Esophagus muscularis mucosa (tissue), 4 donors: ENCODE data around the gene KDF1. TPM values are rescaled to one million over a fixed set of nuclear protein-coding genes. Genes with fewer than 3 reads are reported as not detected.

Experiments used
- DNase-seq: peaks from one replicate; pipeline ENCODE4 v3.0.0-alpha.2; 2017; ENCODE audit errors: extremely low spot score
- H3K27ac ChIP-seq, 4 donors: fragments of 200-600 bp; sonication (generic); replicated peaks in 1 of 4; 1 replicate in 3 of 4; 2 replicates in 1 of 4; pipeline ENCODE4 v1.5.1; 2016 to 2019; ENCODE audit warnings: mild to moderate bottlenecking in 1 of 4
- H3K27me3 ChIP-seq, 4 donors: fragments of 200-600 bp; sonication (generic); one replicate each; pipeline versions ENCODE4 v1.5.1 to v1.6.0; 2016 to 2019
- H3K36me3 ChIP-seq, 4 donors: fragments of 200-600 bp; sonication (generic); one replicate each; pipeline ENCODE4 v1.5.1; 2016 to 2019
- H3K4me1 ChIP-seq, 4 donors: fragments of 200-600 bp; sonication (generic); one replicate each; pipeline ENCODE4 v1.5.1; 2016 to 2019
- H3K4me3 ChIP-seq, 4 donors: fragments of 200-600 bp; sonication (generic); 1 replicate in 2 of 4; 2 replicates in 2 of 4; pipeline ENCODE4 v1.5.1; 2016 to 2019; ENCODE audit warnings: mild to moderate bottlenecking in 4 of 4, moderate library complexity in 1 of 4
- H3K9me3 ChIP-seq, 4 donors: fragments of 200-600 bp; sonication (generic); 1 replicate in 3 of 4; 2 replicates in 1 of 4; pipeline ENCODE4 v1.5.1; 2016 to 2019
- CTCF ChIP-seq, 3 experiments: fragments of 200-600 bp in 2 of 3; fragments of 450-650 bp in 1 of 3; sonication (generic) in 2 of 3; IDR thresholded peaks; one replicate each; pipeline ENCODE4 v1.5.1; 2017 to 2019; ENCODE audit warnings: antibody characterized with exemption in 3 of 3, mild to moderate bottlenecking in 2 of 3, moderate library complexity in 1 of 3
- EP300 ChIP-seq: sonication (generic); formaldehyde crosslinking; IDR thresholded peaks from one replicate; pipeline ENCODE4 v1.6.1; 2017; ENCODE audit warnings: antibody characterized with exemption
- POLR2A ChIP-seq: fragments of 450-650 bp; IDR thresholded peaks from one replicate; pipeline ENCODE4 v1.6.1; 2017; ENCODE audit warnings: antibody characterized with exemption, moderate library complexity, mild to moderate bottlenecking, low read depth
- POLR2AphosphoS5 ChIP-seq, 2 donors: sonication (generic); formaldehyde crosslinking; IDR thresholded peaks; one replicate each; pipeline ENCODE4 v1.6.1; 2017; ENCODE audit warnings: antibody characterized with exemption in 2 of 2
- WGBS: methylation state at CpG from one replicate; pipeline ENCODE4 v1.1.5; 2018; 5-methylcytosine and 5-hydroxymethylcytosine counted together
- intact Hi-C: fragments of 100-400 bp; cut with DNase I; formaldehyde crosslinking; loops from one replicate; pipeline ENCODE4 v1.15.1; 2023
- total RNA-seq, 4 donors: library from RNA; depleted of rRNA; stranded (reverse); fragments of >200 nt; gene quantifications; one replicate each; pipeline versions ENCODE4 v1.1.0 to v1.2.1, GENCODE V29; 2016

KDF1 gene
- total RNA-seq, 4 donors from 2014 or later, result 0.33 to 0.42 TPM; not detected in 2

GRCh38 chr1:27005648-27006496 is 45.6 kb upstream of the KDF1 start:
- H3K4me1 ChIP-seq, result peaks cover 72 to 100% (median 98%) of the 10 kb centered on the region in 4 donors
- H3K27ac ChIP-seq, result peak overlapping the region; percentile 93 to 97 (median 95)
- TF ChIP-seq POLR2AphosphoS5 (IDR thresholded peaks at IDR 0.05) (peak in 1 of 2 donors; percentile 38), EP300 (no peak)
- WGBS, result 84% methylated on average over 11 of the region's 48 CpGs
- DNase-seq, result no peak
- H3K9me3 ChIP-seq, result no peaks in the 10 kb centered on the region
- H3K27me3 ChIP-seq, result no peaks in the 10 kb centered on the region
- H3K36me3 ChIP-seq, result peaks cover 10 to 28% (median 24%) of the 10 kb centered on the region in 4 donors
- intact Hi-C loops, result no loop called here
- peak overlapping the region in 1 of 4 donors; percentile 6 for H3K4me3 ChIP-seq

- Histone ChIP-seq H3K36me3 (peaks cover 10 to 28% (median 24%) of the 10 kb centered on the region in 4 donors), H3K4me3 (peak overlapping the region in 2 of 4 donors; percentile 3 to 18), H3K4me1 (peaks cover 73 to 100% (median 100%) of the 10 kb centered on the region in 4 donors), H3K27me3 (no peaks in the 10 kb centered on the region), H3K9me3 (no peaks in the 10 kb centered on the region), H3K27ac (peak overlapping the region; percentile 93 to 97 (median 95))
- WGBS, result 80% methylated on average over 2 of the region's 3 CpGs
- no peak for DNase-seq
- no peak for TF ChIP-seq POLR2A
- TF ChIP-seq CTCF (IDR thresholded peaks at IDR 0.05), result no peak
- no peak for TF ChIP-seq POLR2AphosphoS5 (IDR thresholded peaks at IDR 0.05)
- no peak for TF ChIP-seq EP300
- intact Hi-C loops, result no loop called here
Observed at GRCh38 chr1:27005166-27005530, 44.9 kb upstream of the KDF1 start.

- Histone ChIP-seq H3K4me3 (peak overlapping the region in 2 of 4 donors; percentile 3 to 18), H3K9me3 (no peaks in the 10 kb centered on the region), H3K36me3 (peaks cover 10 to 28% (median 24%) of the 10 kb centered on the region in 4 donors), H3K4me1 (peaks cover 75 to 100% (median 100%) of the 10 kb centered on the region in 4 donors), H3K27ac (peak overlapping the region; percentile 93 to 97 (median 95)), H3K27me3 (no peaks in the 10 kb centered on the region)
- intact Hi-C loops, result no loop called here
- WGBS, result 34% methylated on average over 8 of the region's 10 CpGs
- TF ChIP-seq POLR2AphosphoS5 (IDR thresholded peaks at IDR 0.05) (peak in 1 of 2 donors; percentile 42), CTCF (IDR thresholded peaks at IDR 0.05) (no peak), EP300 (no peak), POLR2A (no peak)
- DNase-seq, result no peak
Observed at GRCh38 chr1:27004471-27005165, 44.4 kb upstream of the KDF1 start.

GRCh38 chr1:27003745-27004470 is 43.6 kb upstream of the KDF1 start:
- H3K4me1 ChIP-seq, result peaks cover 74 to 100% (median 100%) of the 10 kb centered on the region in 4 donors
- H3K27ac ChIP-seq, result peak overlapping the region; percentile 93 to 97 (median 95)
- H3K4me3 ChIP-seq, result no peak overlapping the region
- DNase-seq, result no peak
- TF ChIP-seq POLR2AphosphoS5 (IDR thresholded peaks at IDR 0.05) (no peak), EP300 (no peak), POLR2A (no peak)
- whole genome bisulfite sequencing, result 68% methylated on average over 6 of the region's 7 CpGs
- H3K9me3 ChIP-seq, result no peaks in the 10 kb centered on the region
- intact Hi-C loops, result no loop called here
- H3K27me3 ChIP-seq, result no peaks in the 10 kb centered on the region
- H3K36me3 ChIP-seq, result peaks cover 10 to 28% (median 24%) of the 10 kb centered on the region in 4 donors

- Histone ChIP-seq H3K4me3 (no peak overlapping the region), H3K27me3 (no peaks in the 10 kb centered on the region), H3K9me3 (no peaks in the 10 kb centered on the region), H3K27ac (peak overlapping the region; percentile 93 to 97 (median 95)), H3K36me3 (peaks cover 10 to 28% (median 24%) of the 10 kb centered on the region in 4 donors), H3K4me1 (peaks cover 78 to 100% (median 100%) of the 10 kb centered on the region in 4 donors)
- intact Hi-C loops, result no loop called here
- no peak for DNase-seq
- TF ChIP-seq POLR2AphosphoS5 (IDR thresholded peaks at IDR 0.05) (peak in 1 of 2 donors; percentile 72), CTCF (IDR thresholded peaks at IDR 0.05) (no peak)
- 41% methylated on average over 10 of the region's 13 CpGs for WGBS
Observed at GRCh38 chr1:27001570-27002360, 41.5 kb upstream of the KDF1 start.
